GM12892 (cell line): Measurements from ENCODE around the gene LMX1B.

ENCODE experiments used
- DNase-seq: peaks from one replicate; pipeline ENCODE4 v3.0.0; 2011; ENCODE audit not compliant: insufficient read length
- FAIRE-seq: peaks from 2 replicates; lab custom pipeline; 2011; peaks lifted over from hg19 to GRCh38; lab: Jason Lieb, UNC
- POLR2A ChIP-seq: IDR thresholded peaks from 2 replicates; pipeline ENCODE4 v1.6.1; 2011; ENCODE audit warnings: low read depth, low read length, control low read depth
- POLR2AphosphoS5 ChIP-seq: IDR thresholded peaks from 2 replicates; pipeline ENCODE4 v1.6.1; 2011; ENCODE audit warnings: low read depth, low read length, control low read depth
- TAF1 ChIP-seq: IDR thresholded peaks from 2 replicates; pipeline ENCODE4 v1.6.1; 2011; ENCODE audit warnings: low read depth, mild to moderate bottlenecking, control low read depth, low read length, borderline replicate concordance

Gene LMX1B

GRCh38 chr9:126678989-126679388, 65.3 kb downstream of the LMX1B start:
- DNase-seq (no peak), FAIRE-seq (no peak)
- no peak for TF ChIP-seq TAF1
- no peak for TF ChIP-seq POLR2AphosphoS5
- no peak for TF ChIP-seq POLR2A

- TF ChIP-seq POLR2AphosphoS5: no peak
- DNase-seq: no peak
- FAIRE-seq: no peak
These were observed 67.6 kb downstream of the LMX1B start for GRCh38 chr9:126681336-126681735.

DNA sequence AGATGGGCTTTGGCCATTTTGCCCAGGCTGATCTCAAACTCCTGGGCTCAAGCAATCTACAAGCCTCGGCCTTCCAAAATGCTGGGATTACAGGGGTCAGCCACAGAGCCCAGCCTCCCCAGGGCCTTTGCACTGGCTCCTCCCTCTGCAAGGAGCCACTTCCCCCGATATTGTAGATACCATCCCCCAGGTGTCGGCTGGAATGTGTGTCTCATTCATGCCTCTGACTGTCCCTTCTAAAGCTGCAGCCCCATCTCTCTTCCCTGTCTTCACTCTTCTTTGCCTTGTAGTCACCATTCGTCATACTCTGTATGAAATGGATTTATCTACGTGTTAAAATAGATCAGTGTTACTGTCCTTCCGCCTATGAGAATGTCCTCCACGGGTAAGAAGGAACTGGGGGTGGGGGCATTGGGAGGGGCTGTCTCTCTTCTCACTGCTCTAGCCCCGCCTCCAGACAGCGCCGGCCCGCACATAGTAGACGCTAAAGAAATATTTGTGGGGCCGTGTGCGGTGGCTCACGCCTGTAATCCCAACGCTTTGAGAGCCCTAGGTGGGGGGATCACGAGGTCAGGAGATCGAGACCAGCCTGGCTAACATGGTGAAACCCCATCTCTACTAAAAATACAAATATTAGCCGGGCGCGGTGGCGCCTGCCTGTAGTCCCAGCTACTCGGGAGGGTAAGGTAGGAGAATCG, 68.5 kb downstream of the LMX1B start:
- TF ChIP-seq TAF1 (no peak), POLR2A (no peak), POLR2AphosphoS5 (no peak)
- FAIRE-seq: no peak
- DNase-seq: no peak

DNA sequence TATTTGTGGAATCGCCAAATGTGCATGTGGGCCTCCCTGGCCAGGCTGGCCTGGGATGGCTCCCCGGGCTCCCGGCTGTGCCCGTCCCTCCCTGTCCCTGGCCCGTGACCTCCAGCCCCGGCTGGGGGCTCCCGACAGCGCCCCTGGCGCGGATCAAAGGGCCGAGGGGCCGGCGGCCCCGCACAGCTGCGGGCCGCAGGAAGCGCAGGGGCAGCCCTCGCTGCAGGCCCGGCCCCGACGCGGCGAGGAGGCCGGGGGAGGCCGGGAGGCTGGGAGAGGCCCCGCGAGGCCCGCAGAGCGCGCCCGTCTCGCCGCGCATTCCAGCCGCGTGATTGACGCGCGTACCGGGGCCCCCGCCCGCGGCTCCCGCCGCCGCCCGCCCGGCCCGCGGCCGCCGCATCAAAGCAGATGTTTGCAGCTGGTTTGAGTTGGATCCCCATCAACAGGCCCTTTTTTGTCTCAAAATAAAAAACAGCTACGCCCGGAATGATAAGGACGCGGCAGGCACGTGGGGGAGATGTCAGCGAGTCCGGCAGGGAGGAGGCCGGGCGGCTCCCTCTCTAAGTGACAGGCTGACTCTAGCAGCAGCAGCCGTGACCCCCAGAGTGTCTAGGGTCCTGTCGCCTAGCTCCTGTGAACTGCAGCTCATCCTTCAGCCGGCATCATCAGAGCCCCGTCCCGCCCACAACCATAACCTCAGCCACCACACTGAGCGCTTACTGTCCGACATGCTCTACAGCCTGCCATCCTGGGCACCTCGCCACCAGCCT, 69.4 kb downstream of the LMX1B start:
- DNase-seq: no peak
- TF ChIP-seq POLR2A (no peak), TAF1 (no peak), POLR2AphosphoS5 (no peak)
- no peak for FAIRE-seq

DNA sequence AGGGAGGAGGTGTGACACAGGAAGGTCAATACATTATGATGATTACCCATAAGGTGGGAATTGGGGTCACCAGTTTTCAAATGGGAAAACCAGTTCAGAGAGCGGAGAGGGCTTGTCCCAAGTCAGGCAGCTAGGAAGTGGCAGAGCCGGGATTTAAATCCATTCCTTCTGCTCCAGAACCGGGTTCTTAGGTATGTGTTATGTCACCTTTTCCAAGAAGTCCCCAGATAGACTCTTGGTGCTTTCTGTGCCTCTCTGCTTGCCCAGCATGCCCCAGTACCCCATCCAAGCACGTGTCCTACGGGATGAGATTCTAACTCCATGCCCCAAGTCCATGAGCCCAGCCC, 69.9 kb downstream of the LMX1B start:
- FAIRE-seq (no peak), DNase-seq (no peak)
- TF ChIP-seq POLR2AphosphoS5 (no peak), TAF1 (no peak), POLR2A (no peak)

DNA sequence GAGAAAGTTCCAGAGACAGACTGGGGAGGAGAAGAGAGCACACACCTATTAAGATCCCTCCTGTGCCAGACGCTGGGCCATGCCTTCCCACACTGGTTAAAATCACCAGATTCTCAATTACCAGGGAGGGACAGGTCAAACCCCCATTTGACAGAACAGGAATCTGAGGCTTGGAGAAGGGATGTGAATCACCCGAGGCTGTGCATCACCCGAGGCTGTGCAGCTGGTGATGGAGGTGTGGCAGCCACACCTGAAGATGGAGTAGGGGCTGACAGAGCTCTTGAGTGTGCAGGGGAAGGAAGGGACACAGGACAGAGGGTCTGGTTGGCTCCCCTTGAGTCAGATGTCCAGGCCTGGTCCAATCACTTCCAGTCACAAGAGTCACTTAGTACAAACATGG, 70.6 kb downstream of the LMX1B start:
- no peak for FAIRE-seq
- TF ChIP-seq POLR2AphosphoS5 (no peak), TAF1 (no peak), POLR2A (no peak)
- no peak for DNase-seq

- TF ChIP-seq TAF1: no peak
- no peak for TF ChIP-seq POLR2A
- no peak for TF ChIP-seq POLR2AphosphoS5
- no peak for DNase-seq
- no peak for FAIRE-seq
These were observed 71.3 kb downstream of the LMX1B start for GRCh38 chr9:126684965-126685465.

DNA sequence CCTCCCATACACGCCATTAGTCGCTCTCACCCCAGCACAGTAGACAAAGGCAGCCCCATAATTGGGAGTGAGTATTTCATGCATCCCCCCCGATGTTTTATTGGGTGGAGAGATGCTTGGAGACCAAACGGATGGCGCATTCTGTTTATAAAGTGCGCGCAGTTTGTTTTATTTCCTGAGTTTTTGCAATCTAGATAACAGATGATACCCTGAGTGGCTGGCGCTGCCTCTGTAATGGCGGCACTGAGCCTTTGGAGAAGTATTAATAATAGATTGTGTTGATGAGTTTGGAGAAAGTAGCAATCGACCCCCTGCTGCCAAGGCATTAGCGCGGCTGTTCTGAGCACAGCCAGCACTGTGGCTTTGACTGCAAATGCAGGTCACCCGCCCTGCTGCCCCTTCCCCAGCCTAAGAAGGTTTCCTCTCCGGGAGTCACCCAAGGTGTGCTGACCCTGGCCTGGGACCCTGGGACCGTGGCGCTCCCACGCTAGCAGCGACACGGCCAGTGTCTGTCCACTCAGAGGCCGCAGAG, 74.3 kb downstream of the LMX1B start:
- DNase-seq (no peak), FAIRE-seq (no peak)
- TF ChIP-seq POLR2AphosphoS5: no peak
- no peak for TF ChIP-seq TAF1
- TF ChIP-seq POLR2A: no peak

DNA sequence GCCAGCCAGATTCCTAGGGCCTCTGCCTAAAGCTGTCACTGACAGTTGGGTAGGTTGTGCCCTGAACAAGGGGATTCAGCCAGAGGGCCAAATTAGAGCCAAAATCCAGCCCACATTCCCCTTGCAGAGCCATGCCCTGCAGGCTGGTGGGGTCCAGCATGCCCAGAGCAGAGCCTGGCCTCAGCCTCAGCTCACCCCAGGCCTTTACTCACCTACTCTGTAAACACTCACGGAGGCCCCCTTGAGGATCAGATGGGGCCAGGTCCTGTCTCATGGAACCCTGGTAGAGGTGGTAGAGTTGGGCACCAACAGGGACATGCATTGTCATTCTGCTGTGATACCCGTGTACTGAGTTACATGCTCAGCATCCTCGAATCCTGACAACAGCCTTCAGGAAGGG, 74.9 kb downstream of the LMX1B start:
- no peak for TF ChIP-seq POLR2AphosphoS5
- TF ChIP-seq TAF1: no peak
- TF ChIP-seq POLR2A: no peak
- FAIRE-seq (no peak), DNase-seq (no peak)

- no peak for FAIRE-seq
- TF ChIP-seq POLR2A: no peak
- no peak for TF ChIP-seq TAF1
- no peak for TF ChIP-seq POLR2AphosphoS5
- no peak for DNase-seq
These were observed 75.5 kb downstream of the LMX1B start for GRCh38 chr9:126689027-126689825.

DNA sequence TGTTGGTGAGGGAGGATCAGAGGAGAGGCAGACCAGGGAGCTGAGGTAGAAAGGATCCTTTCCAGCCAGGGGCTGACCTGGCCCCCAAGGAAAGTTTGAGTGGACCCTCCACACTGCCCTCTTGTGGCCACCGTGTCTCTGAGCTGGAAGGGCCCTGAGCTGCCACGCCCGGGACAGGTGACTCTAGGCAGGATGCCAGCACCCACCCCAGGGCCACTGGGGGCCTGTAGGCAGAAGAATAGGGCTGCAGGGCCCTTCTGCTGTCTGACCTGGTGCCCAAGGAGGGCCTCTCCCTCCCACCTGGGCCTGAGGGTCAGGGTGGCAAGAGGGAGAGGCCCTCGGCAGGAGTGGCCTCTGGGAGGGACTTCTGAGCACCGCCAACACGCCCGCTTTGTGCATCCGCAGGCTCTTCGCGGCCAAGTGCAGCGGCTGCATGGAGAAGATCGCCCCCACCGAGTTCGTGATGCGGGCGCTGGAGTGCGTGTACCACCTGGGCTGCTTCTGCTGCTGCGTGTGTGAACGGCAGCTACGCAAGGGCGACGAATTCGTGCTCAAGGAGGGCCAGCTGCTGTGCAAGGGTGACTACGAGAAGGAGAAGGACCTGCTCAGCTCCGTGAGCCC, 76.8 kb downstream of the LMX1B start:
- TF ChIP-seq POLR2AphosphoS5: no peak
- TF ChIP-seq TAF1: no peak
- no peak for TF ChIP-seq POLR2A
- FAIRE-seq (no peak), DNase-seq (peak; percentile 79)
